Stimulated activated CD4-positive, alpha-beta T cell treated with anti-CD3 and anti-CD28 coated beads, Interleukin-15, amount 100 ng/mL, for 48 hours (primary cell): ENCODE results near the gene PDE1C.

Experiments used
- DNase-seq, 2 donors: peaks; one replicate each; pipeline ENCODE4 v3.0.0-alpha.2; 2020; ENCODE audit warnings: low read depth in 2 of 2

Gene PDE1C

GRCh38 chr7:31991846-31992245, 78.4 kb downstream of the PDE1C start:
- no peak for DNase-seq

- no peak for DNase-seq
Observed at GRCh38 chr7:31991406-31991805, 78.8 kb downstream of the PDE1C start.

GRCh38 chr7:31986878-31987518, 83.2 kb downstream of the PDE1C start:
- DNase-seq = no peak

GRCh38 chr7:31982962-31983361, 87.2 kb downstream of the PDE1C start:
- DNase-seq = no peak

GRCh38 chr7:31981874-31982390, 88.3 kb downstream of the PDE1C start:
- no peak for DNase-seq

- DNase-seq = no peak
Observed at GRCh38 chr7:31979690-31980330, 90.4 kb downstream of the PDE1C start.

GRCh38 chr7:31975546-31975945, 94.7 kb downstream of the PDE1C start:
- DNase-seq = no peak

GRCh38 chr7:31974351-31974750, 95.9 kb downstream of the PDE1C start:
- no peak for DNase-seq

GRCh38 chr7:31971049-31971667, 99.0 kb downstream of the PDE1C start:
- DNase-seq = no peak

- no peak for DNase-seq
Observed at GRCh38 chr7:31970501-31970900, 99.7 kb downstream of the PDE1C start.

- DNase-seq = no peak
Observed at GRCh38 chr7:31963569-31964175, 106.5 kb downstream of the PDE1C start.

GRCh38 chr7:31962246-31962645, 108.0 kb downstream of the PDE1C start:
- DNase-seq = no peak

- DNase-seq = no peak
Observed at GRCh38 chr7:31958226-31958625, 112.0 kb downstream of the PDE1C start.

GRCh38 chr7:31957756-31958155, 112.5 kb downstream of the PDE1C start:
- no peak for DNase-seq

GRCh38 chr7:31957090-31957720, 113.0 kb downstream of the PDE1C start:
- no peak for DNase-seq

GRCh38 chr7:31955641-31956040, 114.6 kb downstream of the PDE1C start:
- no peak for DNase-seq

GRCh38 chr7:31955021-31955420, 115.2 kb downstream of the PDE1C start:
- DNase-seq = no peak

GRCh38 chr7:31954500-31954899, 115.7 kb downstream of the PDE1C start:
- DNase-seq = no peak

GRCh38 chr7:31953432-31953831, 116.8 kb downstream of the PDE1C start:
- DNase-seq = no peak

GRCh38 chr7:31950091-31950755, 120.0 kb downstream of the PDE1C start:
- no peak for DNase-seq

- no peak for DNase-seq
Observed at GRCh38 chr7:31948029-31948428, 122.2 kb downstream of the PDE1C start.

GRCh38 chr7:31940167-31940566, 130.0 kb downstream of the PDE1C start:
- no peak for DNase-seq
